ENCODE results near the gene TTLL5. TPM values are rescaled to one million over a fixed set of nuclear protein-coding genes. Genes with fewer than 3 reads are reported as not detected.

The TTLL5 gene
- polyA plus RNA-seq, 1 of the 3 experiments (the other 2 are of a cell fraction) = 9.6 TPM

GRCh38 chr14:75933712-75934296 lies 272.8 kb downstream of the TTLL5 start:
- no peak overlapping the region for H3K9ac ChIP-seq
- H3K27me3 ChIP-seq (ENCODE audit: insufficient read depth) = no peaks in the 10 kb centered on the region
- H3K4me2 ChIP-seq = no peak overlapping the region
- no peaks in the 10 kb centered on the region for H3K79me2 ChIP-seq (ENCODE audit: insufficient read depth)
- no peak for TF ChIP-seq GATA2 (CRISPR knock-in tag; IDR thresholded peaks at IDR 0.05)
- no peak for TF ChIP-seq TAF1 (IDR thresholded peaks at IDR 0.05; ENCODE audit: borderline replicate concordance, low read depth, low read length)
- no peak for TF ChIP-seq ELF1 (IDR thresholded peaks at IDR 0.05)
- TF ChIP-seq, protein P1, sequence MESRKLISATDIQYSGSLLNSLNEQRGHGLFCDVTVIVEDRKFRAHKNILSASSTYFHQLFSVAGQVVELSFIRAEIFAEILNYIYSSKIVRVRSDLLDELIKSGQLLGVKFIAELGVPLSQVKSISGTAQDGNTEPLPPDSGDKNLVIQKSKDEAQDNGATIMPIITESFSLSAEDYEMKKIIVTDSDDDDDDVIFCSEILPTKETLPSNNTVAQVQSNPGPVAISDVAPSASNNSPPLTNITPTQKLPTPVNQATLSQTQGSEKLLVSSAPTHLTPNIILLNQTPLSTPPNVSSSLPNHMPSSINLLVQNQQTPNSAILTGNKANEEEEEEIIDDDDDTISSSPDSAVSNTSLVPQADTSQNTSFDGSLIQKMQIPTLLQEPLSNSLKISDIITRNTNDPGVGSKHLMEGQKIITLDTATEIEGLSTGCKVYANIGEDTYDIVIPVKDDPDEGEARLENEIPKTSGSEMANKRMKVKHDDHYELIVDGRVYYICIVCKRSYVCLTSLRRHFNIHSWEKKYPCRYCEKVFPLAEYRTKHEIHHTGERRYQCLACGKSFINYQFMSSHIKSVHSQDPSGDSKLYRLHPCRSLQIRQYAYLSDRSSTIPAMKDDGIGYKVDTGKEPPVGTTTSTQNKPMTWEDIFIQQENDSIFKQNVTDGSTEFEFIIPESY (IDR thresholded peaks at IDR 0.05; ENCODE audit: borderline replicate concordance, low read depth) = no peak
- no peak for TF ChIP-seq NRF1 (IDR thresholded peaks at IDR 0.05; ENCODE audit: low read depth, low read length)
- TF ChIP-seq, protein P2, sequence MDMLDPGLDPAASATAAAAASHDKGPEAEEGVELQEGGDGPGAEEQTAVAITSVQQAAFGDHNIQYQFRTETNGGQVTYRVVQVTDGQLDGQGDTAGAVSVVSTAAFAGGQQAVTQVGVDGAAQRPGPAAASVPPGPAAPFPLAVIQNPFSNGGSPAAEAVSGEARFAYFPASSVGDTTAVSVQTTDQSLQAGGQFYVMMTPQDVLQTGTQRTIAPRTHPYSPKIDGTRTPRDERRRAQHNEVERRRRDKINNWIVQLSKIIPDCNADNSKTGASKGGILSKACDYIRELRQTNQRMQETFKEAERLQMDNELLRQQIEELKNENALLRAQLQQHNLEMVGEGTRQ (IDR thresholded peaks at IDR 0.05; ENCODE audit: borderline replicate concordance, low read depth, low read length) = no peak
- no peak for TF ChIP-seq FOXJ3 (CRISPR knock-in tag; IDR thresholded peaks at IDR 0.05)
- no peak for TF ChIP-seq RCOR1 (IDR thresholded peaks at IDR 0.05; ENCODE audit: low read length)
- no peak for TF ChIP-seq POLR2AphosphoS5 (IDR thresholded peaks at IDR 0.05; ENCODE audit: low read depth, low read length)
- TF ChIP-seq MEF2A (IDR thresholded peaks at IDR 0.05; ENCODE audit: borderline replicate concordance, low read depth) = no peak
- TF ChIP-seq RAD21 (IDR thresholded peaks at IDR 0.05; ENCODE audit: low read length) = no peak
- no peak for TF ChIP-seq CHD2 (IDR thresholded peaks at IDR 0.05; ENCODE audit: low read length, partially characterized antibody)
- no peak for TF ChIP-seq RXRA (IDR thresholded peaks at IDR 0.05; ENCODE audit: borderline replicate concordance, low read depth)
- no peak for TF ChIP-seq FOSL2 (IDR thresholded peaks at IDR 0.05; ENCODE audit: borderline replicate concordance, low read depth)
- 44% methylated on average over 2 of the region's 2 CpGs for WGBS (ENCODE audit: low lambda C conversion rate)
- CTCF ChIA-PET = interaction anchor here (1.3 to 1.5 kb wide), 2 partner anchors 27 kb away, joined by 5 to 10 read pairs; no protein-coding TSS in a partner anchor
- H3F3A ChIP-seq (replicated peaks; ENCODE audit: insufficient read depth) = no peaks in the 10 kb centered on the region
- H3K9me2 ChIP-seq = no peaks in the 10 kb centered on the region
- no peak overlapping the region for H3K27ac ChIP-seq (ENCODE audit: low read depth in 2 of 2, low read length in 1 of 2)
- DNase-seq = no peak
- no peaks in the 10 kb centered on the region for H4K20me1 ChIP-seq (ENCODE audit: insufficient read depth)
- POLR2A ChIA-PET = no interaction called here
- H3K4me3 ChIP-seq (ENCODE audit: low read depth in 2 of 2, low read length in 1 of 2) = no peak overlapping the region
- H3K9me3 ChIP-seq = no peaks in the 10 kb centered on the region
- H3K36me3 ChIP-seq (replicated peaks in 1 of 2; ENCODE audit: control insufficient read depth in 1 of 2, insufficient read depth in 2 of 2, low read length in 1 of 2) = peaks cover 0 to 3% of the 10 kb centered on the region in 2 experiments
- H3K4me1 ChIP-seq (ENCODE audit: control insufficient read depth in 1 of 2, insufficient read depth in 2 of 2, low read depth in 1 of 2, low read length in 1 of 2) = 0 out of 4 replicates have a peak, but pooled peaks cover 0 to 1% of the 10 kb centered on the region in 2 experiments
- H2AFZ ChIP-seq (ENCODE audit: low read depth) = no peak overlapping the region

- H3K27ac ChIP-seq (ENCODE audit: low read depth in 2 of 2, low read length in 1 of 2) = no peak overlapping the region
- H3K79me2 ChIP-seq (ENCODE audit: insufficient read depth) = no peaks in the 10 kb centered on the region
- TF ChIP-seq, protein P3, sequence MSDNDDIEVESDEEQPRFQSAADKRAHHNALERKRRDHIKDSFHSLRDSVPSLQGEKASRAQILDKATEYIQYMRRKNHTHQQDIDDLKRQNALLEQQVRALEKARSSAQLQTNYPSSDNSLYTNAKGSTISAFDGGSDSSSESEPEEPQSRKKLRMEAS (IDR thresholded peaks at IDR 0.05; ENCODE audit: low read depth) = no peak
- no peak for TF ChIP-seq SIN3A (IDR thresholded peaks at IDR 0.05; ENCODE audit: borderline replicate concordance, low read depth, low read length)
- TF ChIP-seq EP300 (IDR thresholded peaks at IDR 0.05; ENCODE audit: borderline replicate concordance in 1 of 2, low read depth in 1 of 2, low read length in 1 of 2) = no peak
- no peak for TF ChIP-seq MEF2A (IDR thresholded peaks at IDR 0.05; ENCODE audit: borderline replicate concordance, low read depth)
- TF ChIP-seq FOXJ3 (CRISPR knock-in tag; IDR thresholded peaks at IDR 0.05) = no peak
- TF ChIP-seq, protein P2 (IDR thresholded peaks at IDR 0.05; ENCODE audit: borderline replicate concordance, low read depth, low read length) = no peak
- TF ChIP-seq NFIC (IDR thresholded peaks at IDR 0.05; ENCODE audit: borderline replicate concordance) = no peak
- TF ChIP-seq MXI1 (IDR thresholded peaks at IDR 0.05; ENCODE audit: low read depth, low read length) = no peak
- no peak for TF ChIP-seq YY1 (IDR thresholded peaks at IDR 0.05; ENCODE audit: low read depth)
- H3K9me2 ChIP-seq = no peaks in the 10 kb centered on the region
- H3K4me2 ChIP-seq = no peak overlapping the region
- no peaks in the 10 kb centered on the region for H3K4me1 ChIP-seq (ENCODE audit: control insufficient read depth in 1 of 2, insufficient read depth in 2 of 2, low read depth in 1 of 2, low read length in 1 of 2)
- CTCF ChIA-PET = interaction anchor here (0.6 to 1.5 kb wide), 4 partner anchors 29 to 152 kb away, joined by 3 to 10 read pairs (median 4); no protein-coding TSS in a partner anchor
- H3F3A ChIP-seq (replicated peaks; ENCODE audit: insufficient read depth) = no peaks in the 10 kb centered on the region
- no peaks in the 10 kb centered on the region for H3K9me3 ChIP-seq
- whole genome bisulfite sequencing (ENCODE audit: low lambda C conversion rate) = 72% methylated on average over 2 of the region's 2 CpGs
- DNase-seq = no peak
- POLR2A ChIA-PET = no interaction called here
- no peak overlapping the region for H3K4me3 ChIP-seq (ENCODE audit: low read depth in 2 of 2, low read length in 1 of 2)
- peaks cover 0 to 3% of the 10 kb centered on the region in 2 experiments for H3K36me3 ChIP-seq (replicated peaks in 1 of 2; ENCODE audit: control insufficient read depth in 1 of 2, insufficient read depth in 2 of 2, low read length in 1 of 2)
- no peaks in the 10 kb centered on the region for H4K20me1 ChIP-seq (ENCODE audit: insufficient read depth)
- no peaks in the 10 kb centered on the region for H3K27me3 ChIP-seq (ENCODE audit: insufficient read depth)
- no peak overlapping the region for H2AFZ ChIP-seq (ENCODE audit: low read depth)
- H3K9ac ChIP-seq = no peak overlapping the region
Measured at GRCh38 chr14:75934998-75935628, 274.1 kb downstream of the TTLL5 start.

Data from SK-N-SH (cell line).